ENCODE measurements around the gene ETV1. TPM values are rescaled to one million over a fixed set of nuclear protein-coding genes. Genes with fewer than 3 reads are reported as not detected.

Gene ETV1
- total RNA-seq, 1 donor from 2014 or later, result 4.2 TPM

- Histone ChIP-seq H3K27ac (no peak overlapping the region), H3K36me3 (no peaks in the 10 kb centered on the region), H3K9me3 (no peaks in the 10 kb centered on the region), H3K4me3 (no peak overlapping the region), H3K4me1 (no peaks in the 10 kb centered on the region), H3K27me3 (no peaks in the 10 kb centered on the region)
- TF ChIP-seq POLR2A (IDR thresholded peaks at IDR 0.05), result no peak
- TF ChIP-seq POLR2AphosphoS5 (IDR thresholded peaks at IDR 0.05; ENCODE audit: insufficient read depth in 1 of 2, low read depth in 1 of 2), result no peak
- TF ChIP-seq, protein P1, sequence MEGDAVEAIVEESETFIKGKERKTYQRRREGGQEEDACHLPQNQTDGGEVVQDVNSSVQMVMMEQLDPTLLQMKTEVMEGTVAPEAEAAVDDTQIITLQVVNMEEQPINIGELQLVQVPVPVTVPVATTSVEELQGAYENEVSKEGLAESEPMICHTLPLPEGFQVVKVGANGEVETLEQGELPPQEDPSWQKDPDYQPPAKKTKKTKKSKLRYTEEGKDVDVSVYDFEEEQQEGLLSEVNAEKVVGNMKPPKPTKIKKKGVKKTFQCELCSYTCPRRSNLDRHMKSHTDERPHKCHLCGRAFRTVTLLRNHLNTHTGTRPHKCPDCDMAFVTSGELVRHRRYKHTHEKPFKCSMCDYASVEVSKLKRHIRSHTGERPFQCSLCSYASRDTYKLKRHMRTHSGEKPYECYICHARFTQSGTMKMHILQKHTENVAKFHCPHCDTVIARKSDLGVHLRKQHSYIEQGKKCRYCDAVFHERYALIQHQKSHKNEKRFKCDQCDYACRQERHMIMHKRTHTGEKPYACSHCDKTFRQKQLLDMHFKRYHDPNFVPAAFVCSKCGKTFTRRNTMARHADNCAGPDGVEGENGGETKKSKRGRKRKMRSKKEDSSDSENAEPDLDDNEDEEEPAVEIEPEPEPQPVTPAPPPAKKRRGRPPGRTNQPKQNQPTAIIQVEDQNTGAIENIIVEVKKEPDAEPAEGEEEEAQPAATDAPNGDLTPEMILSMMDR (IDR thresholded peaks at IDR 0.05), result no peak
- intact Hi-C loops (cut with DNase I), result no loop called here
- DNase-seq (ENCODE audit: extremely low spot score in 2 of 2), result no peak
These were observed 36.5 kb downstream of the ETV1 start for GRCh38 chr7:13952921-13953320.

DNA sequence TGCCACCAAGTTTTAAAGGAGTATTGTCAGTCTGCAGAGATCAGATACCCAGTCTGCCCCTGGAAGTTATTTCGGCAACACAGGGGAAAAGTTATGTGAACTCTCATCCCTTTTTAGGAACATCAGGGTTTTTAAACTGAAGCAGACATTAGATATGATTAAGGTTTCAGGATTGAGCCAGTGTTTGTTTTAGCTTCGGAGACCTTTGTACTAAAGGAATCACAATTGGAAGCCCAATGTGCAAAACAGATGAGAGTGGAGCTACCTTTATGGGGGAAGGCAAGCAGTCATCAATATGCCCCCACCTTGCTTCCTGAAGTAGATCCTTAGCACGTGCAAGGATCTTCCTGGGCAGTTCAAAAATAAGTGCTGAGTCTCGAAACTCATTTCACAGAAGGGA lies 39.5 kb downstream of the ETV1 start:
- no peaks in the 10 kb centered on the region for H3K9me3 ChIP-seq
- TF ChIP-seq, protein P1 (IDR thresholded peaks at IDR 0.05), result no peak
- TF ChIP-seq POLR2AphosphoS5 (IDR thresholded peaks at IDR 0.05; ENCODE audit: insufficient read depth in 1 of 2, low read depth in 1 of 2) (no peak), POLR2A (IDR thresholded peaks at IDR 0.05) (no peak)
- no peak for DNase-seq (ENCODE audit: extremely low spot score in 2 of 2)
- H3K27ac ChIP-seq, result no peak overlapping the region
- no peaks in the 10 kb centered on the region for H3K27me3 ChIP-seq
- intact Hi-C loops (cut with DNase I), result no loop called here
- no peaks in the 10 kb centered on the region for H3K4me1 ChIP-seq
- H3K4me3 ChIP-seq, result no peak overlapping the region
- no peaks in the 10 kb centered on the region for H3K36me3 ChIP-seq

DNA sequence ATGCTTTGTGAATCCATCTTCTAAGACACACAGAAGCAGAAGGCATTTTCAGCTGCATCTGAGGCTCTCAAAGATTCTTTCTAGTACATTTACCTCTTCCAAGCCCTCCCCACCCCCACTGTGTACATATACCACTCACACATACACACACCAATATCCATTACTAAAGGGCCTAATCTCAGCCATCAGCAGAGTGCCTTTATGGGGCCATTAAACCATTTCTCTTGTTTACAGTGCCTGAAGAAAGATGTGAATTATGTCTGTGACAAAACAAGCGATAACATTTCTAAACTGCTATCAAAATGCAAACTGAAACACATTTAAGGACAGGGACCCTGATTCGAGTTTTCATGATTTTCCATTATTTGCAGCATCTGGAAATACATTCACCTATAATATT lies 40.0 kb downstream of the ETV1 start:
- Histone ChIP-seq H3K4me3 (no peak overlapping the region), H3K36me3 (no peaks in the 10 kb centered on the region), H3K4me1 (no peaks in the 10 kb centered on the region), H3K27me3 (no peaks in the 10 kb centered on the region), H3K27ac (no peak overlapping the region), H3K9me3 (no peaks in the 10 kb centered on the region)
- TF ChIP-seq, protein P1 (IDR thresholded peaks at IDR 0.05), result no peak
- TF ChIP-seq POLR2A (IDR thresholded peaks at IDR 0.05) (no peak), POLR2AphosphoS5 (IDR thresholded peaks at IDR 0.05; ENCODE audit: insufficient read depth in 1 of 2, low read depth in 1 of 2) (no peak)
- DNase-seq (ENCODE audit: extremely low spot score in 2 of 2), result no peak
- intact Hi-C loops (cut with DNase I), result no loop called here

GRCh38 chr7:13948019-13948801 lies 41.3 kb downstream of the ETV1 start:
- intact Hi-C loops (cut with DNase I), result no loop called here
- Histone ChIP-seq H3K9me3 (no peaks in the 10 kb centered on the region), H3K27ac (no peak overlapping the region), H3K36me3 (no peaks in the 10 kb centered on the region), H3K4me3 (no peak overlapping the region), H3K27me3 (no peaks in the 10 kb centered on the region), H3K4me1 (no peaks in the 10 kb centered on the region)
- DNase-seq (ENCODE audit: extremely low spot score in 2 of 2), result no peak
- TF ChIP-seq, protein P1 (IDR thresholded peaks at IDR 0.05), result no peak
- no peak for TF ChIP-seq POLR2A (IDR thresholded peaks at IDR 0.05)
- no peak for TF ChIP-seq POLR2AphosphoS5 (IDR thresholded peaks at IDR 0.05; ENCODE audit: insufficient read depth in 1 of 2, low read depth in 1 of 2)

- H3K4me3 ChIP-seq, result no peak overlapping the region
- no peaks in the 10 kb centered on the region for H3K9me3 ChIP-seq
- H3K4me1 ChIP-seq, result no peaks in the 10 kb centered on the region
- H3K27me3 ChIP-seq, result no peaks in the 10 kb centered on the region
- no peaks in the 10 kb centered on the region for H3K36me3 ChIP-seq
- DNase-seq (ENCODE audit: extremely low spot score in 2 of 2), result no peak
- TF ChIP-seq, protein P1 (IDR thresholded peaks at IDR 0.05), result no peak
- TF ChIP-seq POLR2AphosphoS5 (IDR thresholded peaks at IDR 0.05; ENCODE audit: insufficient read depth in 1 of 2, low read depth in 1 of 2) (no peak), POLR2A (IDR thresholded peaks at IDR 0.05) (no peak)
- no peak overlapping the region for H3K27ac ChIP-seq
- intact Hi-C loops (cut with DNase I), result no loop called here
These were observed 41.9 kb downstream of the ETV1 start for GRCh38 chr7:13947535-13947934.
